Measurements from ENCODE around the gene COX7A2L.
A peak's percentile ranks its signal among the peaks of the same experiment; 100 is the strongest.
"Not testable (repeated sequence)": the region's sequence is repeated elsewhere in the genome, so short reads cannot be mapped to it uniquely, and the experiment has no call there.

Gene COX7A2L

DNA sequence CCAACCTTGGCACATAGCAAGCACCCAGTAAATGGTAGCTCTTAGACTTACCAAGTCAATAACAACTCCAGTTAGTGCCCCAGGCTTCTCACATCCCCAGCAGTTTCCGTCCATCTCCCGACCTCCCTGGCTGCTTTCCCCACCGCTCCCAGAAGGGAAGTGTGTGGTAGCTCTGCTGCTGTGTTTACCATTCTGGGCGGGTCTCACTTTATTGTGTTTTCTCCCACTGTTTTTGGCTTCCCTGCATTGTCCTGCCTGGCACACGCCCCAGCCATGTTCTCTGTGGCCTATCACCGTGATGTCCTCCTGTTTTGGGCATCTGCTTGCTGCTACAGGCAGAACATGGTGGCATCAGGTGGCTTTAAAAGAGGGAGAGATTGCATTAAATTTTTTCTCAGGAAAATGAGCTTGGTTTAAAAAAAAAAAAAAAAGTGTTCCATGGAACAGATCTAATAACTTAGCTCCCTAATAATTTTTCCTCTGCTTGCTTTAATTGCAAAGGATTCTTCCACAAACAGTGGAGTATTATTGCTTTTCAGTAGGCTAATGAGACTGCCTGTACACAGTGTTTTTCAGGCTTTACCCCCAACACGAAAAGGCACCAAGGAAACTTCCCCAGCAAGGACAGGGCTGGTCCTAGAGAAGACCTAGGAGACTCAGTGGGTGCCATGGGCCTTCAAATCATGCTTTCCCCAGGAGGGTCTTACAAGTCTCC, 8.0 kb upstream of the COX7A2L start:
- no peak for DNase-seq

DNA sequence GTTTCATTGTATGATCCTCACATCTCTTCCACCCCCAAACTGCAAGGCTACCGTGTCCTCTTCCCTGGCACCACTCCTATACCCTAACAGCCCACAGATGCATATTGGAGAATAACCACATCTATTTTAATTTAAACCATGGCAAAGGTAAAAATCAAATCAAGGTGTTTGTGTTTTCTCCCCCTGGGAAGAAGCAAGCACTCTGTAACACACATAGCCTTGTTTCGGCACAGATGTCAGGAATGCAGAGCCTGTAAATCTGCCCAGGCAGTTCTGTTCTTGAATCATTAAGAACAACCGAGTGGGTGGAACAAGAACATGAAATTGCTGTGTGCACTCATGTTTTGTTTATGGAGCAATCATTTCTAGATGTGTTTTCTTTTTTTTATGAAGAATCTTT, 6.8 kb upstream of the COX7A2L start:
- DNase-seq, result peak in 2 of 56 donors; percentile 26 to 29

DNA sequence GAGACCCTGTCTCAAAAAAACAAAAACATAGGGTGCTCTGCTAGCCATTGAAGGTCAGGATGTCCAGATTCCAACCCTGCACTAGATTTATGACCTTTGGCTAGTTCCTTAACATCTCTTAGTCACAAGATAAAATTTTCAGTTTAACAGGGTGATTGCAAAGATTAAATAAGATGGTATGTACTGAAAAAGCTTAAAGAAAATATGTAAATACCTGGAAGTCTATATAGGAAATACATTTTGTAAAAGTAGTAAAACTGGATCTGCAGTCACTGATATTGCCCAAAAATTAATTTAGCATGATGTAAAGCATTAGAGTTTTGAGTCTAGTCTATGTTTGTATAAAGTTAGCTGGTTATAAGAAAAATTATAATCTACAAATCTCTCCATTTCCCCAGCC, 5.4 kb upstream of the COX7A2L start:
- no peak for DNase-seq

DNA sequence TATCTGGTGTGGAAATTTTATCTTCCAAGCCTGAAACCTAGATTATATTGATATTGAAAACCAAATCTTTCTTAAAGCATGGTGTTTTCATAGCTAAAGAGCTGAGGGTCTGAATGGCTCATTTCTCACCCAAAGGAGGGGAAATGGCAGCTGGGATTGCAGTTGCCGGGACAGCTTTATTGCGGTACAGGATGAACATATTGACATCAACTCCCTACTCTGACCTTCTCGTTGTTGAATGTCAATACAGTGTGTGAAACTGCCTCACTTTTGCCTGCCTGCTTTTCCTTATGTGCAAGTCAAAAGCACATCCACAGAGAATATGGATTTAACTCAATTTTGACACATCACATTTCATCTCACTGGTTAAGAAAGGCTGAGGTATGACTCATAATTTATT, 3.6 kb upstream of the COX7A2L start:
- DNase-seq, result no peak

DNA sequence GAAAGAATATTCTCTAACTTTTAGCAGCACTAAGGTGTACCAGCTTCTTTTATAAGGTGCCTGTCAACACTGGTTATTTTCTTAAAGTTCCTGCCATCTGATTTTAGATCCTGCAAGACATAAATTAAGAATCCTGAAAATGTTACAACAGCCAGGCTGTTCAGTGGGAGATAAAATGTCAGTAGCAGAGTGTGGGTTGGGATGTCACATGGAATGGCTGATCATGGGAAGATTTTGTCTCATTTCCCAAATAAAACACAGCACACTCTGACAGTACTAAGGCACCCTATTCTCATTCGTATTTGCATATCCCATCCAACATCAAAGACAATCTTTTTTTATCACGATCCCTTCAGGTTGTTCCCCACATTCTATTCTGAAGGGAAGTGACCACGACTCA, 2.4 kb upstream of the COX7A2L start:
- peak in 6 of 56 donors; percentile 22 to 45 (median 38) for DNase-seq

DNA sequence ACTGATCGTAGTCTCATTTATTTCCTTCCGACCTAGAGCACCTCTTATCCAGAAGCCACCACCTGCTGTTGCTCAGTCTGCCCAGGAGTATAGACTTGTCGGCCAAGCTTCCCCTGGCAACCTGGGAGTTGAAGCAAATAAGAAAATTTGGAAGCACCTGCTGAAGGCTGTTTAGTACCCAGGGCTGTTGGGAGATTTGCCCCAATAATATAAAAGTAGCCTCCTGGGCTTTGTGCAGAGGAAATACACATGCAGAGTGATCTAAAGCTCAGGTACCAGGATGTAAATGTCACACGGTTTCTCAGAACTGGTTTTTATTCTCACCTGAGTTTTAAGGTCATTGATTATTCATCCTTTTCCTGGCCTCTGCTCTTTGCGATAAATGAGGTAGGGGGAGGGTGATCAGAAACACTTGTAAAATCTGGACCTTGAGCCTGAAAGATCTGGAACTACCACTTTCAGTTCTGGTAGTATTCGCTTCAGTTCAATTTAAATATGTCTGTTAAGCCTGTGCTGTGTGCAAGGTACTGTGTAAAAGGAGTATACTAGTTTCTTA, 789 bp upstream of the COX7A2L start:
- no peak for DNase-seq

DNA sequence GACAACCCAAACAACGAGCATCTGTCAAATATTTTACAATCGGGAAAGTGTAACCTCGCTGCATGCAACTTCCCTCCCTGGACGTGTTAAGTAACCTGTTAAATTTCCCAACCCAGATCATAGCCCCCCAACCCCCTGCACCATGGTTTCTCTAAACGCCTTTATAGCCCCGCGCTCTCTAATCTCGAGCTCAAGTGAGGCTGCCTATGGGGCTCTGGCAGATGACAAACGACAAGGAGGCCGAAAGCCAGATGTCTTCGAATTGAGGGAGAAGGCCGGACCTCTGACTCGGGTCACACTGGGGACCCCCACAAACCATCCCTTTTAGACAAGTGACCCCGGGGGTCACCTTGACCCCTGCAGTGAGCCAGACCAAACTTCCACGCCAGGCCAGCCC, 526 bp downstream of the COX7A2L start:
- no peak for DNase-seq

DNA sequence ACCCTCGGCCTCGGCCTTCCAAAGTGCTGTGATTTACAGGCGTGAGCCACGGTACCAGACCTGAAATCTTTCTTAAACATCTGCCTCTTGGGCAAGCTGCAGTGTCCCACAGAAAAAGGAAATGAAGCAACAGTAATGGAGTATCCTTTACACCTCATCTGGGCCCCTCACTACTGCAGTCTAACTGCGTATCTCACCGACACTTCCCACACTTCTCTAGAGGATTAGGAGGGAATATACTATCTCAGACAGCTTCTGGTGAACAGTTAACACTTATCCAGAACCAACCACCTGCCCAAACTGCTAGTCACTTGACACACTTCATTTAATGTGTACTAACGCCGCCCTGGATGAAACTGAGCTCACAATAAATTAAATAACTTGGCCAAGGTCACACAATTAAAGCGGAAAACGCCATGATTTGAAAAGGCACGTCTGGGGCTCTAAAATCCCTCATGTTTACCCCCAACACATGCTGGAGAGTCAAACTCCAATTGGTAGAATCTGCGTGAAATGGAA, 993 bp downstream of the COX7A2L start:
- no peak for DNase-seq

DNA sequence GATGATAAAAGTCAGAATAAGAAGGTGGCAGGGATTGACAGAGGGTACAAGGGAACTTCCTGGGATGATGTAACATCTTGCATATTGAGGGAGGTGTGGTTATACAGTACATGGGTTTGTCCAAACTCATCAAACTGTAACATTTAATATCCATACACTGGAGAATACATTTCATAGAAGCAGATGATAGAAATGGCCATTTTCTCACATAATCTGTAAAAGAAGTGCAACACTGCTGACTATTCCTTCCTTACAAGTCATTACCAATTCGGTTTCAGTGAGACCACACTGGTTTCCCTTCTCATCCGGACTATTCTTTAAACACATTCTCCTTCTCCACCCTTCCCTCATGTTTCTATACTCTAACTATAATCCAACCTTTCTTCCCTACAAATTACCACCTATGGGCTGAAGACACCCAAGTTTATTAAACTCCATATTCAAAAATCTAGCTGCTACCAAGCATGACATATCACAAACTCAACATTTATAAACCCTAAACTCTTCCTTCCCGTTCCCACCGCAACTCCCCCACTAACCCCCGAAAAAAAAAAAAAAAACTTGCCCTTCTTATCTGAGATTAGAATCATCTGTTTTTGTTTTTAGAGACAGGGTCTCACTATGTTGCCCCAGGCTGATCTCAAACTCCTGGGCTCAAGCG, 1.6 kb downstream of the COX7A2L start:
- no peak for DNase-seq

DNA sequence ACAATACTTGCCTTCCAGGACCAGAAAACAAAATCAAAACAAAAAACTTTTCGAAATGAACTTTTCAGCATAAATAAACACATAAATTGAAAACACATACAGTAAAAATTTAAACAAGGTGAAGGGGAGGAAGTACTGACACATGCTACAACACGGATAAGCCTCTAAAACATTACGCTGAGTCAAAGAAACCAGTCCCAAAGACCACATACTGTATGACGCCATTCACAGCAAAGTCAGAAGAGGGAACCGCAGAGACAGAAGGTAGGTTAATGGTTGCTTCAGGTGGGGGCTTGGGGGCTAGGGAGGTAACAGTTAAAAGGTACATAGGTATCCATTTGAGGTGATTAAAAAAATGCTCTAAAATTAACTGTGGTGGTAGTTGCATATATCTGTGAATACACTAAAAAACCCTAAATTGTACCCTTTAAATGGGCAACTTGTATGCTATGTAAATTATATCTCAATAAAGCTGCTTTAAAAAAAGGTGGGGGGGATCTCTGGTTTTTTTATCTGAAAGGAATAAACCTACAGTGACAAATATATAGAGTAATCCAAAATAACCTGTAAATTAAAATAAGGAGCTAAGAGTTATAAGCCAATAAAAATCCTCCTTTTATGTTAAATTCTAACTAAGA, 7.1 kb downstream of the COX7A2L start:
- DNase-seq, result no peak

DNA sequence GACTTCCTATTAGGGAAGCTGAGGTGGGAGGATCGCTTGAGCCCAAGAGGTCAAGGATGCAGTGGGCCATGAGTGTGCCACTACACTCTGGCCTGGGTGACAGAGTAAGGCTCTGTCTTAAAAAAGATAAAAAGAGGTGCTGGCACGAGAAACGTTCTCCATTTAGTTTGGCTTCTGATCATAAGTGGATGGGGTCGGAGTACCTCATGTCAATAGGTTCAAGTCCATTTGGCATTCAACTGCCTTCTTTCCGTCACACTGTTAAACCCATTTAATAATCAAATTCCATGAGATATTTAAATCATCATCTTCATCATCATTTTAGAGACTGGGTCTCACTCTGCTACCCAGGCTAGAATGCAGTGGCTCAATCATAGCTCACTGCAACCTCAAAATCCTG, 9.2 kb downstream of the COX7A2L start:
- DNase-seq, result no peak

DNA sequence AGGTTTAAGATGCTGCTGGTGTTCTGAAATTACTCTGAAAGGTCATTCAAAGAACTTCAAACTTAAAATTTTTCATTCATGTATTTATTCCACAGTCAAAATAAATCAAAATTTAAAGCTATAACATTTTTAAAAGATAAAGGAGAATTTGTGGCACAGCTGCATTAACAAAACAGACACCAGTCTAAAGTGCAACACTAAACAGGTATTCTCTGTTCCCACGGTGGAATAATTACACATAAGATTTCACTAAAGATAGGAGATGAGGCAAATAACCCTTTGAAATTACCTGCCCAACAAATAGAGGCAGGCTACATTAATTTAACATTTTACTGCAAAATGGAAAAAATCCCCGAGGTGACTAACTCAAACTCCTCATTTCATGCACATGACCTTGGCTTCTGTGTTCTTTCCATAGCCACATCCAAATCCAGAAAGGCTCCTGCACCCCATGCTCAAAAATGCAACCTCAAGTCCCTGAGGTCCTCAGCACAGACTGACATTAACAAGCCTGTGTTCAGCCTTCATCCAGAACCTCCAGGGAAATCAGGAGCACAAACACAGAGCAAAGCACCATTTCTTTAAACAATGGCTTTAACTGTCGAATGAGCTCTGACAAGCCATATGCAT, 10.5 kb downstream of the COX7A2L start:
- no peak for DNase-seq

DNA sequence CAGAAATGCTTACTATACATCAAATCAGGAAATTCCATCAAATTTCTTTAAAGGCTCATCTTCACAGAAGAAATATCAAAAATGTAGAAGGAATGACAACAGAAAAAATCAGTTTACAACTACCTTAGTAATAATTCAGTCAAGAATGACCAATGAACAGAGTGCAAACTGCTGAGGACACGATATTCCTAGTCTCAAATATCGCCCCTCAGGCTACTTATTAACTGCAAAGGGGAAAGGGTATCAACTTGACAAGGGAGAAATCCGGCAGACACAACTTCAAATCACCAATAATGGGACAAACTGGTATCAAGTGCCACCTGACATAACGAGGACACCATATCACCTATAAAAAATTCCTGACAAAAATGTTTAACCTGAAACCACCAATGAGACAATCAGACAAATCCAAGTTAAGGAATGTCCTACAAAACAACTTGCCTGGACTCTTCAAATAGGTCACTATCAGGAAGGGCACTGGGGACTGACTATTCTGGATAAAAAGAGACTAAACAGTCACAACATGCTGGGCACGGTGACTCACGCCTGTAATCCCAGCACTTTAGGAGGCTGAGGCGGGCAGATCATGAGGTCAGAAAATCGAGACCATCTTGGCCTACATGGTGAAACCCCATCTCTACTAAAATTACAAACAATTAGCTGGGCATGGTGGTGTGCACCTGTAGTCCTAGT, 12.8 kb downstream of the COX7A2L start:
- DNase-seq, result no peak

DNA sequence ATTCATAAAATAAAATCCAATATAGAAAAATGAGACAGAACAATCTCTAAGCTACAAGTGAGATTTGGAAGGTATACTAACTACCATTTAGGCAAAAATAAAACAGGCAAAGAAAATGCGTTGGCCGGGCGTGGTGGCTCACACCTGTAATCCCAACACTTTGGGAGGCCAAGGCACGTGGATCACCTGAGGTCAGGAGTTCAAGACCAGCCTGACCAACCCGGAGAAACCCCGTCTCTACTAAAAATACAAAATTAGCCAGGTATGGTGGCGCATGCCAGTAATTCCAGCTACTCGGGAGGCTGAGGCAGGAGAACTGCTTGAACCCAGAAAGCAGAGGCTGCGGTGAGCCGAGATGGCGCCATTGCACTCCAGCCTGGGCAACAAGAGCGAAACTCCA, 13.5 kb downstream of the COX7A2L start:
- DNase-seq, result not testable (repeated sequence)

DNA sequence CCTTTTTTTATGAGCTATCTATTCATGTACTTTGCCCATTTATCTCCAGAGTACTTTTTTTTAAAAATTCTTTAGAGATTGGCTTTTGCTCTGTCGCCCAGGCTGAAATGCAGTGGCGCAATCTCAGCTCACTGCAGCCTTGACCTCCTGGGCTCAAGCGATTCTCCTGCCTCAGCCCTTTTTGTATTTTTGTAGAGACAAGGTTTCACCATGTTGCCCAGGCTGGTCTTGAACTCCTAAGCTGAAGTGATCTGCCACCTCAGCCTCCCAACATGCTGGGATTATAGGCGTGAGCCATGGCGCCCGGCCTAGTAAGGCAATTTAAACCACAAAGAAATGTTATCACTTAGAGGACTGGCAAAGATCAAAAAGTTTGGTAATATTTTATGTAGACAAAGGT, 14.2 kb downstream of the COX7A2L start:
- not testable (repeated sequence) for DNase-seq

DNA sequence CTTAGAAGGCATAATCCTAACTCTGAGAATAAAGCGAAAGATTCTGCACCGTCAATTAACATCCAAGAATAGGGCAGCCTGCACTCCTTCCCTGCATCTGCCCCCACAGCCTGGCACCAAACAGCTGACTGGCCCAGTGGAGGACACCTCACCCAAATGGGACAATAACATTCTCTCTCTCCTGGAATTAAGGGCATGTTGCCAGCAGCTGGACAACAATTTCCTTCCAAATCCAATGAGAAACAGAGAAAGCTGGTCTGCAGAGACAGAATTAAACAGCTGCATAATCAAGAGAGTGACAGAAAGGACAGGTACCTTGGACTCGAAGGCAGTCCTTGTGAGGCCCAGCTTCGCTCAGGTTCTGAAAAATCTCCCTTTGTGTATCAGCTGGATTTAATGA, 15.0 kb downstream of the COX7A2L start:
- DNase-seq, result peak in 1 of 56 donors; percentile 17

DNA sequence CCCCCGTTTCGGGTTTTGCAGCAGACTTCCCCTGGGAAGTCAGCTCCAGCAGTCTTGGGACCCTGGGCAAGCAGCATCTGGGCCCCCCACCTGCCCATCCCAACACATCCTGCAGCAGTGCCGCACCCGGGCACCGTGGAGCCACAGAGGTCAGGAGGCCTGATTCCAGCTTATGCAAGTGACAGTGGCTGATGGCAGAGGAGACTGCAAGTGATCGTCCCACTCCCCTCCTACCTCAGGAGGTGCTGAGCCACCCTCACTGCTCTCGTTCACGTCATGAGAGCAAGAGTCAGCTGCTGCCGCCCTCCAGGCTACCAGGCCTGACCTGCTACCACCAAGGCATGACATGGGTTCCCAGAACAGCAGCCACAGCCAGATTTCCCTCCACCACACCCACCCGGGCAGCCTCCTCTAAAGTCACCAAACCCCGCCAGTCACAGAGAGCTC, 18.2 kb downstream of the COX7A2L start:
- no peak for DNase-seq

DNA sequence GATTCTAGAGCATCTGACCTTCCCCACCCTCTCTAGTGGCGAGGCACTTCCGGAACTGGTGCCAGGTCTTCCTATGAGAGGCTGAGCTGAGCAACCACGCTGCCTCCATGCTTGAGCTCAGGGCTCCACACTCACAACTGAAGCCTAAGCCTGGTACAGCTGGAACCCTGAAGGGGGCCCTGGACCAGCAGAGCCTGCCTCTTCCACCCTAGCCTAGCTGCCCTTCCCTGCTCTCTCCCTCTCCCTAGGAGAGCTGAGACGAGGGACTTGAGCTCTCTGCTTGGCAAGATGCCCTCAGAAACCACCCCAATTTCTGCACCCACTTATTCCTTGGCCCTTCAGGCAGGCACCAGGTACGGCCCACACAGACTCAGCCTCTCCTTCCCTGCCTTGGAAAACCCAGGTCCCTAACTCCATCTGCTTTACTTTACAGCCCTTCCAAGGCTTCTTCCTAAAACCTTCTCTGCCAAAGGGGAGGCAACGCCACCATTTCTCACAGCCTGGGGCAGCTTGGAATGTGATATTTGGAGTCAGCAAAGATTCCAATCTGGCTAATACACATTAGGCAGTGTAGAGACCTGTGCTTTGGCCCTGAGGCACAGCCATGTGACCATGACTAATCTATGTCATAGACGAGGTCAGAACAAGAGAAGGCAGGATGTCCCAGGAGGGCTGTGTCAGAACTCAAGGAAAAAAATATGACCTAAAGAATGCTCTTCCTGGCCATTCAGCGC, 18.8 kb downstream of the COX7A2L start:
- DNase-seq, result no peak

DNA sequence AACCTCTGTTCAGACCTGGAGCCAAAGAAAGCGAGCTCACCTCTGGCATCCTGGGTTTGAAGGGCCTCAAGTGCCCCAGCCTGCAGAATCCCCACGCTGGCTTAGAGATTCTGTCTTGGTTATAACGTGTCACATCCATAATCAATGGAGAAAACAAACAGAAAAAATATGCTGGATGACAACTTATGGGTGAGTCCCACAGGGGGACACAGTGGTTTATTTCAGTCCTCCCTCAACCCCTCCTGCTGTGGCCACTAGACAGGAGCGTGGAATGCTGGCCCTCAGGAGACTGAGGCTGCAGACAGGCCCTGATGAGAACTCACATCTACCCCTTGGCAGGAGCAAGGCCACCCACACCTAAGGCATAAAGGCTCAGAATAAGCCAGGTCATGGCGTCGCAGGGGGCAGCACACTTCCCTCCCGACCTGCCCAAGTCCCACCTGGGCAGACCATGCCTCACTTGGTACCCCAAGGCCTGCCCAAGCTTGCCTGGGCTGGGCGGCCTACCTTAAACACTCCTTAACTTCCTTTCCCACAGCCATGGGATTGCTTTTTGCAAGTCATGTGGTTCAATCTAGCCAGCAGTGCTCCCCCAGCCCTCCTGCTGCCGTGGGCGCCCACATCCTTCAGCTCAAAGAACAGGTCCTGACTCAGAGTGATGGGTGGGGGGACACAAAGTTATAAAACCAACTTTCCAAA, 19.9 kb downstream of the COX7A2L start:
- peak in 8 of 56 donors; percentile 15 to 54 (median 36) for DNase-seq

Data from nucleus accumbens (tissue), 56 donors.